COLO668 (cell line): Measurements from ENCODE around the gene MCOLN2.
"Not testable (repeated sequence)": the region's sequence is repeated elsewhere in the genome, so short reads cannot be mapped to it uniquely, and the experiment has no call there.

Experiments used
- DNase-seq: peaks from one replicate; lab custom pipeline; 2025; ENCODE audit not compliant: unreplicated experiment; lab: John Stamatoyannopoulos, UW

MCOLN2 gene

DNA sequence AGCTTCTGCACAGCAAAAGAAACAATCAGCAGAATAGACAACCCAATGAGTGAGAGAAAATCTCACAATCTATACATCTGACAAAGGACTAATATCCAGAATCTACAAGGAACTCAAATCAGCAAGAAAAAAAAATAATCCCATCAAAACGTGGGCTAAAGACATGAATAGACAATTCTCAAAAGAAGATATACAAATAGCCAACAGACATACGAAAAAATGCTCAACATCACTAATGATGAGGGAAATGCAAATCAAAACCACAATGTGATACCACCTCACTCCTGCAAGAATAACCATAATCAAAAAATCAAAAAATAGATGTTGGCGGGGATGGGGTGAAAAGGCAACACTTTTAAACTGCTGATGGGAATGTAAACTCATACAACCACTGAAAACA, 10.4 kb downstream of the MCOLN2 start:
- DNase-seq = not testable (repeated sequence)

DNA sequence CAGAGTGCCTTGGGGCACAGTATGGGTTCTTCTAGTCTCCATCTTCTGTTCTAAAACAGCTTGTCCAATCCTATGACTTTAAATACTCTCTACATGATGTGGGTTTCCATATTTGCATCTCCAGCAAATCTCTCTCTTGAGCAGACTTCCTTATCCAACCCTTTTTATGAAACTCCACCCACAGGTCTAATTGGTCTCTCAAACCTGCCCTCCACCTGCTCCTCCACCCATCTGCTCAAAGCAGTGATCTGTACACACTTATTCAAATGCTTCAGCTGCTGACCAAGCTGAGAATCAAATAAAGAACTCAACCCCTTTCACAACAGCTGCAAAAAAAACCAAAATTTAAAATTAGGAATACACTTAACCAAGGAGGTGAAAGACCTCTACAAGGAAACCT, 11.5 kb downstream of the MCOLN2 start:
- no peak for DNase-seq

DNA sequence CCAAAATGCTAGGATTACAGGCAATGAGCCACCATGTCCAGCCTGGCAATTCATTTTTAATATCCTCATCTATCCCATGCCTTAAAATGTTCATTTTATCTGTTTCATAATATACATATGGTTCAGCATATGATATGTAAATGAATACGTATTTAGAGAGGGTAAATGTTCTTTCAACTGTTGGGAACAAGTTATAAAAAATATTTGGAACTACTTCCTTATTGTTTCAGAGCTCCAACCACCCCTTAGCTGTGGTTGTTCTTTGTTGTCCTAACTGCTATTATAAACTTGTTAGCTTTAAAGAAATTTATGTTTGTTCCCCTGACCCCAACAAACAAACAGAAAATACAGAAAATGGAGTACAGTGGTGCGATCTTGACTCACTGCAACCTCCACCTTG, 14.5 kb downstream of the MCOLN2 start:
- no peak for DNase-seq

DNA sequence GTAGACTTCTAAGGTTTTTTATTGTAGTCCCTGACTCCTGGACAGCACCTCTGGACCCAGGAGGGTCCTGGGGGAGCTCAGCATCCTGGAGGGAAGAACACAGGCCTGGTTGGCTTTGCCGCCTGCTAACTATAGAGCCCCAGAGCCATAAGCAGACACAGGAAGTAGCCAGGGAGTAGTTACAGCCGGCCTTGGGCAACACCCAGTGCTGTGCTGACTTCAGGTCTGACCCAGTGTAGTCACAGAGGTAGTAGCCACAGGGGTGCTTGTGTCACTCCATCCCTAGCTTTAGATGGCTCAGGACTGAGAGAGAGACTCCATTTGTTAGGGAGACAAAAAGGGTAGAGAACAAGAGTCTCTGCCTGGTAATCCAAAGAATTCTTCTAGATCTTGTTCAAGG, 21.9 kb downstream of the MCOLN2 start:
- DNase-seq = no peak

DNA sequence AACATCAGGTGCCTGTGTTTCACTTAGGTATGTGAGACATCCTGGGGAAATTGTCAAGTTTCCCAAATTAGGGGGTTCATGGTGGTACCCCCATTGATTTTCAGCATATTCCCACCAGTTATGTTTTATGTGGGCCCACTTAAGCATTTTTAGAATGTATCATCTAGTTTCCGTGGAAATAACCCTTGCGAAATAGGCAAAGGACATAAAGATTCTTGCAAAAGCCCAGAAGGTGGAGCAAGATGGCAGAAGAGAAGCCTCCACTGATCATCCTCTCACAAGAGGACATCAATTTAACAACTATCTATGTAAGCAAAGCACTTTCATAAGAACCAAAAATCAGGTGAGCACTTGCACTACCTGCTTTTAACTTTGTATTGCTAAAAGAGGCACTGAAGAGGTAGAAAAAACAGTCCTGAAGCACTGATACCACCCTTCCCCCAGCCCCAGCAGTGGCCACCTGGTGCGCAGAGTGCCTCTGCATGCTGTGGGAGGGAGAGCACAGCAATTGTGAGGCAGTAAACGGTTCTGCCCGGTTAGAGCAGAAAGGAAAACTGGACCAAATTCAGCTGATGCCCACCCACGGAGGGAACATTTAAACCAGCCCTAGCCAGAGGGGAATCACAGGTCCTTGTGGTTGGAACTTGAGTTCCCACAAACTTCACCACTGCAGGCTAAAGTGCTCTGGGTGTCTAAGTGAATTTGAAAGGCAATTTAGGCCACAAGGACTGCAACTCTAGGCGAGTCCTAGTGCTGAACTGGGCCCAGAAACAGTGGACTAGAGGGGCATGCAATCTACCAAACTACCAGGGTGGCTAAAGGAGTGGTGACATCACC, 23.2 kb downstream of the MCOLN2 start:
- DNase-seq = no peak

DNA sequence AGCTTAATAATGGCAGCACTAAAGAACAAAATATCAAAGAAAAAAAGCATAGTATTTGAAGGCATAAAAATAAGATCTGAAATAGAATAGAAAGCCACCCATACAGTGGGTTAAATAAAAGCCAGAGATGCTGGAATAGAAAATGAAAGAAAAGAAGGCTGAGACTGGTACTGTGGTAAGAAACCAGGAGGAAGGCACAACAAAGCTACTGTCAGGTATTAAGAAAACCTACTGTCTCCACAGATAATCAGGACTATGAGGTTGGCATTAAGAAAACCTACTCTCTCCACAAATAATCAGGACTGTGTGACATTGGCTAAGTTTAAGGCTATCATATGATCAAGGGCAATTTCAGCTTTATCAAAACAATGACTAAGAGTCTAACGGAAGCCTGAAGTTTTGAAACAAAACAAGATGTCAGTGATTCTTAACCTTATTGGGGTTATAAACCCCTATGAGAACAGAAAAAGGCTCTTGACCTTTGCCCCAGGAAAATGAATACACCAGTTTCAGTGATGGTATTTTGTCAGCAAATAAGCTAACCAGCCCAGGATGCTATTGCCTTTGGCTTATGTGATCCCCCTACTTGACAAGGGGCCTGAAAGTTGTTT, 24.4 kb downstream of the MCOLN2 start:
- DNase-seq = no peak

DNA sequence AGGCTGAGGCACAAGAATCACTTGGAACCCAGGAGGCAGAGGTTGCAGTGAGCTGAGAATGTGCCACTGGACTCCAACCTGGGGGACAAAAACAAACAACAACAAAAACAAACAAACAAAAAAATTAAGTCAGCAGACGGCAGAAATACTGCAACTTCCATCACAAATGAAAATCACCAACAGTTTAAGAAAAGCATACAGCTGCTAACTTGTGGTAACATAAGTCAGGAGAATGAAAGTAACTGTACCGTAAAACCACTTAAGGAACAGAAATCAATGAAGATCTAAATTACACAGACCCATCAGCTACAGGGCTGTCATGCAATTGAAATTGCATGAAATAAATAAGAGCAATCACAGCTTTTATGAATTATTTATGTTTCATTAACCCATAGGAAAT, 25.0 kb downstream of the MCOLN2 start:
- no peak for DNase-seq

DNA sequence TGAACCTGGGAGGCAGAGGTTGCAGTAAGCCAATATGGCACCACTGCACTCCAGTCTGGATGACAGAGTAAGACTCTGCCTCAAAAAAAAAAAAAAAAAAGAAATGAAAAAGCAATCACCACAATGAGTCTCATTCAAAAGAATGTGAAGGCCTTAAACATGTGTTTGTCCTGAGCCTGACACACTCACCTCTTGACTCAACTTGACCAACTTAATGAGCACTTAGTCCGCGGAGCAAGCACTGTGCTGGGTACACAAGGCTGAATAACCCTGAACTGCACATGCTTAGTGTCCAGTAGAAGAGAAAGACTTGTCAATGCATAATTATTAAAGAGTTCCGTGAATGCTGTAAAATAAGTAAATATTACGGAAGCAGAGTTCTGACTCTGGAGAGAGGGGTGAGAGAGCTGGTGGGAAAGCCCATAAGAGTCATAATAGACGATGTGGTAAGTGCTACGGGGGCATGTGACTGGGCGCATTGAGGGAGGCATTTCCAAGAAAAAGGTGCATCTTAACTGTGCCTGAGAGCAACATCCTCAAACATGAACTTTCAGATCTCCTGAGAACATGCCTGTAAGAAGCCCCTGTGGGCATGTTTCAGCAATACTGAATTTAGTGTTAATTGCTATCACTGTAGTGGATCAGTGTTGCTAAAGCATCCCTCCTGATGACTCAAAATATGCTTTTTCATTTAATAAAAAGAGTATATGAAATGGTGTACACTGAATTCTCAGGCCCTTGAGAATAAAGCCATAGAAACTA, 27.2 kb downstream of the MCOLN2 start:
- no peak for DNase-seq

DNA sequence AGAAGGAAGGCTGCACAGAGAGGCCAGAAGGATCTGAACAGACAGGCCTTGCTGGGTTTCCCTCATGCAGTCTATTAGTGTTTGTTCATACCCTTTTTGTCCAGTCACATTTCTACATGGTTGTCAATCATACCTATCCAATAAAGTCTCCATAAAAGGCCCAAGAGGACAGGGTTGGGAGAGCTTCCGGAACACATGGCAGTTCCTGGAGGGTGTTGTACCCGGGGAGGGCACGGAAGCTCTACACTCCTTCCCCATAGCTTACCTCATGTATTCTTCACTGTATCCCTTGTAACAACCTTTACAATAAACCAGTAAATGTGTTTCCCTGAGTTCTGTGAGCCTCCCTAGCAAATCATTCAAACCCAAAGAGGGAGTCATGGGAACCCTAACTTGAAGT, 28.0 kb downstream of the MCOLN2 start:
- no peak for DNase-seq

DNA sequence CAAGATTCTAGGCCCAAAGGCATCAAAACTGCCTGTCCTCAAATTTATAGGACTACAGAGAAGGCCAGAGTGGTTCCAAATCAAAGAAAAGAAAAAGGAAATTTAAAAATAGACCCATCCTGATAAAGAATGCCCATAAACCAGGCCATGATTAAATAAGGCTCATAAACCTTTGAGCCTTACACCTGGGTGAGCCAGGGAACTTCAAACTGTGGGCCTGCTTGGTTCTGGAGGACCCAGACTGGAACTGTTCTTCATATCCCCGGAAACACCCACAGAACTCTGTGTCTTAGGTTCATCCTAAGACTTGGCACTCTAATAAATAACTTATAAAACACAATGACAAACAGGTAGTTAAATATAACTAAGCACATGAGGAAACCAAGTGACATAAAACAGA, 28.8 kb downstream of the MCOLN2 start:
- DNase-seq = no peak

DNA sequence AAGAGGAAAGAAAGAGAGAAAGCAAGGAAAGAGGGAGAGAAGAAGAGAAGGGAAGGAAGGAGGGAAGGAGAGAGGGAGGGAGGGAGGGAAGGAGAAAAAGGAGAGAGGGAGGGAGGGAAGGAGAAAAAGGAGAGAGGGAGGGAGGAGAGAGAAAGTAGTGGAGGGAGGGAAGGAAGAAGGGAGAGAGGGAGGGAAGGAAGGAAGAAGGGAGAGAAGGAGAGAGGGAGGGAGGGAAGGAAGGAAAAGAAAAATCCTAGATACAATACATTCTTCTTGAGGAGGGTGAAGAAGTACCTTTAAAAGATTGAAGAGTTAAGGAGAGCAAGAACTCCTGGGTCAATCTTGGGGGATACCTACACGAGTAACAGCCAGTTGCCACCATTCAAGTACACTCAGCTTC, 29.2 kb downstream of the MCOLN2 start:
- DNase-seq = no peak

DNA sequence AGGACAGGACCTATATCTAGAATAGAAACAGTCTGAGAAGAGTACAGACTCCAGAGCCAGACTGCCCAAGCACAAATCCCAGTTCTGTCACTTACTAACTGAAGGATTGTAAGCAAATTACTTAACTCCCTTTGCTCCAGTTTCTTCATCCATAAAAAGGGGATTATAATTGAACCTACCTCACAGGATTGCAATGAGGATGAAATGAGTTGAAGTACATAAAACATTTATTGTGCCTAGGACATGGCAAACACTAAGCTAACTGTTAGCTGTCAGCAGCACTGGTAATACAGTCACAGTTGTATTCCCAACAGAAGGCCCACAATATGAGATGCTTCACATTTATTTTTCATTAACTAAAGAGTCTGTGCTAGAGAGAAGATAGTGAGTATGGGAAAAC, 33.9 kb downstream of the MCOLN2 start:
- DNase-seq = no peak

DNA sequence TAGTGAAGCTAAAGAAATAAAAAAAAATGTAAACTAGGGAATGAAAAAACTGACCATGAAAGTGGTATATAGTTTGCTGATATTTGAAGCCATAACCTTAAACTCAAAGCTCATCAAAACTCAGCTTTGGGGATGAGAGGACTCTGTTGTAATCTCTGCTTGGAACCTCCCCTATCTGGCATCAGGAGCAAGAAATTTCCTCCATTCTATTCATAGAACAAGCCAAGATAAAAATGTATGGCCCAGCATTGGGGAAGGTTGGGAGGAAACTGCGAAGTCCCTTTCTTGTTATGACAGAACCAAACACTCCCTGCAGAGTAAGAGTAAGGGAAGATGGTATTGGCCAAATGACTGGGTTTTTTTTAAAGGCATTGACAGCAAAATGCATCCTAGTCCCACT, 35.6 kb downstream of the MCOLN2 start:
- no peak for DNase-seq

DNA sequence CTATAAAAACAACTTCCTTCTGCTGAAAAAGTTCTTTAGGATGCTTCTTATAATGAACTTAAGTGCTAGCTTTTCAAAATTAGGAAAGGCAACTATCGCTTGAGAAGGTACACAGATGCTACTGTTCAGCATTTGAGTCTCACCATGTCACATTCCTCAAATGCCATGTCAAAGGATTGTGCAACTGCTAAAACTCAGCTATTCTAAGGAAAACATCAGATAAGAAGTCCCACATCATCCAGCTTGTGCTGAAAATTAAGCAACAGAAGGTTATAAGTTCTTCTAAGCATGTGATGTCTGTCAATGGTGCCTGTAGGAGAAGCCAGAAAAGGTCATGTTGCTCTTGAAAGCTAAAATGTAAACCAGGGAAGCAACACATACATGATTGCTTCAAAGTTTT, 36.5 kb downstream of the MCOLN2 start:
- no peak for DNase-seq

DNA sequence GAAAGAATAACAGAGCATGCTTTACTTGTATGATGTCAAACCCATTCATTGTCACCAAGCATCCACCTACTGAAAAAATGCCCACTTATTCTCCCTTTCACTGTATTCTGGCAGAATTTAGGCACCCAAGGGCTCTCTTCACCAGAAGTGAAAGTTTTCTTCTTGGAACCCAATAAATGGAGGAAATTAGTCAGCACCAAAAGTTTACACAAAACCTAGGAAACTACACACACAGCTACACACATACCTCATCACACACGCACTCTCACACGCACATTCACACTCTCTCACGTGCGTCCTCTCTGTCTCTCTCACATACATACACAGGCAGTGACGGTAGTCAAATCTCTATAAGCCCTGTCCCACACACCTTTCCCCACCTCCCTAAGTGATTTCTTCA, 37.6 kb downstream of the MCOLN2 start:
- no peak for DNase-seq

DNA sequence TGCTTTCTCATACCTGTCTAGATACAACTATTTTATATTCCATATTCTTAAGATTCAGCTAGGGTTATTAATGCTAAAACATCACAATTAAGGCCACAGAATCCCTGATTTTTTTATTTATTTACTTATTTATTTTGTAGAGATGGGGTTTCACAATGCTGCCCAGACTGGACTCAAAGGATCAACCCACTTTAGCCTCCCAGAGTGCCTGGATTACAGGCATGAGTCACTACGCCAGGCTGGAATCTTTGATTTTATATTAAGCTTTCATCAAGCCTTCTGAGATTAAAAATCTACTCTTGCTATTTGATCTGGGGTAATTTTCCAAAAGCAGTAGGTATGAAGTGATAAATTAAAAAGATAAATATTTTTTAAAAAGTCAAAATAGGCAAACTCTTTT, 38.9 kb downstream of the MCOLN2 start:
- DNase-seq = no peak

DNA sequence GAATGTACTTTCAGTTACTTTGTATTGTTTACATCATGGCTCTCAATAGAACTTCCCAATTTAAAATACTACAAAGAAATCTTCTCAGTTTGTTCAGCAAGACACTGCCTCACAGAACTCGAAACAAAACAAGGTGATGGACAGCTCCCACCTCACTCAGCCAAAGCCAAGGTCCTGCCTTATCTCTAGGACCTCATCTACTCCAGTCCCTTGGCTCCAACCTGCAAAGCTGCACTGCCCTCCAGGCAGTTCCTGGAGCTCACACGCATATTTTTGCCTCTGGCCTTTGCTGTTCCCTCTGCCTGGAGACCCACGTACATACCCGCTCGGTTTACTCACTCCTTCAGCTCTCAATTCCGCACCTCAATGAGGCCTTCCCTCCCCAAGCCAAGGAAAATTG, 40.3 kb downstream of the MCOLN2 start:
- DNase-seq = no peak

DNA sequence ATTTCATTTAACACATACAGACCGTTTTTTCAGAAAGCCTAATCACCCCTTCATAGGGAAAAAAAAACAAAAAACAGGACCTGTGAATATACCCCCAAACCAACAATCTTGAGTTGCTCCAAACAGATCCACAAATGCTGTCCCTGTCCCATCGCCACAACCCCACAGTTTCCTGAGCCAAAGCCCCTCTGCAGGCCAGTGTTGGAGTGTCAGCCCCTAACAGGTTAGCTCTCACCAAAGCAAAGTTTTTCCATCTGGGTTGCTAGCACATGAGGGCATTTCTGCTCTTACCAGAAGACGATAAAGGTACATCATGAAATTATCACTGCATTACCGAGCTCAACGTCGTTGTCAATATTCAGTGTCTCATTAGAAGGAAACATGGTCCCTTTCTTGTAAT, 40.8 kb downstream of the MCOLN2 start:
- no peak for DNase-seq

DNA sequence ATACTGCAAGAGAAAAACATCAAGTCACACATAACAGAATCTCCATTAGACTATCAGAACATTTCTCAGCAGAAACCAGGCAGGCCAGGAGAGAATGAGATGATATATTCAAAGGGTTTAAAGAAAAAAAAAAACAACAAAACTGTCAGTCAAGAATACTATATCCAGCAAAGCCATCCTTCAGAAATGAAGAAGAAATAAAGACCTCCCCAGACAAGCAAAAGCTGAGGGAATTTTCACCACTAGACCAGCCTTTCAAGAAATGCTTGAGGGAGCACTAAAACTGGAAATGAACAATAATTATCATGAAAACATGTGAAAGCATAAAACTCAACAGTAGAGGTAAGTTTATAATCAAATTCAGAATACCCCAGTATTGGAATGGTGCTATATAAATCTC, 47.2 kb downstream of the MCOLN2 start:
- DNase-seq = no peak

DNA sequence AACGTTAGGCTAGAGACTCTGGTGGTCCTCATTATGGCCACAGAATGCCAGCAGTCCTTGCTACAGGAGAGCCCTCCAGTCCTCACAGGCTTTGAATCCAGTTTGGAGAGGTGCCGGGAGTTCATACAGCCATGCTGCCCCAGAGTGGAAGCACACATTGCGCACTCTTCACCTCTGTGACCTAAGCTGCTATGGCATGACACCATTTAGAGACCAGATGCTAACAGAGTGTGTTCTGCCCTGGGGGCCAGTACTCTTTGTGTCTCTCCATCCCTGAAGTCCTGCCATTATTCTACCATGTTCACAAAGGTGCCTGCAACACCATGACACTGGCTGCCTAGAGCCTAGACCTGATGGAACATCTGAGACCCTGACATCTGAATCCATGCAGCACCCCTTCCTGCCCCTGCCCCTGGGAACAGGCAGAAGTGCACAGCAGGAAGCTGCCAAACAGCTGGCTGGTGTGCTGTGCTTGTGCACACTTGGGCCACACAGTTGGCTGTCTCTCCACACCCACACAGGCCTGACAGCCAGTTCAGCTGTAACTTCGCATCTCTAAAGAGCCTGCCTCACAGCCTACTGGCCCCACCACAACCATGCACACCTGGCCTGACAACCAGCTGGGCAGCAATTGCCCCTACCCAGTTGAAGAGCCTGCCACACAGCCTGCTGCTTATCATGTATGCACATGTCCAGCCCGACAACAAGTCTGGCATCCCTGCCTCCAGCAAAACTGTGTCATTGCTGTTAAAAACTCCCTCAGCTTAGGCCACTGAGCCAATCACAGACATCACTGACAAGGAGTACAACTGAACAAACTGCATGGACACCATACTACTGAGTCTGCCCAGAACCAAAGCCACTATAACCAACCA, 49.1 kb downstream of the MCOLN2 start:
- no peak for DNase-seq

DNA sequence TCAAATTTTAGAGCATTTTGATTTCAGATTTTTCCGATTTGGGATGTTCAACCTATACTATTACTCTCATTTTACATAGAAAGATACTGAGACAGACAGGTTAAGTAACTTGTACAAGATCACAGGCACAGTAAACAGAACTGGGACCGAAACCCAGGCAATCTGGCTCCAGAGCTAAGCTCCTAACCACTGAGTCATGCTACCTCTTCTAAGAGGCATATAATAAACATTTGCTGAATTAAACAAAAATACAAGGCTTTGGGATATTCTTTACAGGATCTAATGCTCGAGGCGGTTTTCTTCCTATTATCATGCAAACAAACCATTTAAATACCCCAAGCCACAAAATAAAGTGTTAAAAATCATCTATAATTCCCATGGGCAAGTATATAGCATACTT, 50.3 kb downstream of the MCOLN2 start:
- DNase-seq = no peak
